Effector memory CD4-positive, alpha-beta T cell (primary cell): ENCODE results near the gene GINS1.

Experiments
- DNase-seq, 3 donors: peaks; one replicate each; pipeline ENCODE4 v3.0.0-alpha.2; 2020
- H3K27ac ChIP-seq: 2 replicates; pipeline ENCODE4 v1.7.0; 2013; ENCODE audit warnings: mild to moderate bottlenecking, low read length, moderate library complexity; ENCODE audit not compliant: insufficient read depth, poor library complexity, severe bottlenecking
- H3K27me3 ChIP-seq: replicated peaks from 2 replicates; pipeline ENCODE4 v1.7.0; 2013; ENCODE audit warnings: mild to moderate bottlenecking, low read length; ENCODE audit not compliant: insufficient read depth, control insufficient read depth, poor library complexity, severe bottlenecking
- H3K36me3 ChIP-seq: 2 replicates; pipeline ENCODE4 v1.7.0; 2013; ENCODE audit warnings: mild to moderate bottlenecking, low read length, moderate library complexity; ENCODE audit not compliant: control insufficient read depth, insufficient read depth
- H3K4me1 ChIP-seq: 2 replicates; pipeline ENCODE4 v1.7.0; 2013; ENCODE audit warnings: low read length, mild to moderate bottlenecking; ENCODE audit not compliant: control insufficient read depth, insufficient read depth, poor library complexity, severe bottlenecking
- H3K4me3 ChIP-seq: 2 replicates; pipeline ENCODE4 v1.7.0; 2013; ENCODE audit warnings: low read length, low read depth, mild to moderate bottlenecking; ENCODE audit not compliant: insufficient read depth, poor library complexity, severe bottlenecking
- H3K9me3 ChIP-seq: 2 replicates; pipeline ENCODE4 v1.7.0; 2013; ENCODE audit warnings: mild to moderate bottlenecking, low read length, moderate library complexity; ENCODE audit not compliant: control insufficient read depth

Gene GINS1

GRCh38 chr20:25491446-25492038, 84.1 kb downstream of the GINS1 start:
- Histone ChIP-seq H3K27me3 (no peaks in the 10 kb centered on the region), H3K4me1 (no peaks in the 10 kb centered on the region), H3K36me3 (no peaks in the 10 kb centered on the region), H3K4me3 (no peak overlapping the region), H3K9me3 (no peaks in the 10 kb centered on the region), H3K27ac (no peak overlapping the region)
- DNase-seq, result no peak

- DNase-seq, result no peak
- Histone ChIP-seq H3K36me3 (no peaks in the 10 kb centered on the region), H3K9me3 (no peaks in the 10 kb centered on the region), H3K27ac (no peak overlapping the region), H3K4me1 (no peaks in the 10 kb centered on the region), H3K27me3 (no peaks in the 10 kb centered on the region), H3K4me3 (no peak overlapping the region)
Measured at GRCh38 chr20:25493137-25493536, 85.7 kb downstream of the GINS1 start.

- Histone ChIP-seq H3K4me3 (no peak overlapping the region), H3K27me3 (no peaks in the 10 kb centered on the region), H3K27ac (no peak overlapping the region), H3K36me3 (no peaks in the 10 kb centered on the region), H3K4me1 (no peaks in the 10 kb centered on the region), H3K9me3 (no peaks in the 10 kb centered on the region)
- no peak for DNase-seq
Measured at GRCh38 chr20:25493748-25494505, 86.5 kb downstream of the GINS1 start.

- Histone ChIP-seq H3K9me3 (no peaks in the 10 kb centered on the region), H3K4me1 (no peaks in the 10 kb centered on the region), H3K27ac (no peak overlapping the region), H3K36me3 (no peaks in the 10 kb centered on the region), H3K27me3 (no peaks in the 10 kb centered on the region), H3K4me3 (no peak overlapping the region)
- no peak for DNase-seq
Measured at GRCh38 chr20:25494506-25495188, 87.2 kb downstream of the GINS1 start.

GRCh38 chr20:25495189-25495824, 87.8 kb downstream of the GINS1 start:
- H3K9me3 ChIP-seq, result no peaks in the 10 kb centered on the region
- H3K27ac ChIP-seq, result no peak overlapping the region
- H3K4me3 ChIP-seq, result no peak overlapping the region
- DNase-seq, result no peak
- H3K4me1 ChIP-seq, result no peaks in the 10 kb centered on the region
- H3K27me3 ChIP-seq, result no peaks in the 10 kb centered on the region
- no peaks in the 10 kb centered on the region for H3K36me3 ChIP-seq

GRCh38 chr20:25496165-25496967, 88.9 kb downstream of the GINS1 start:
- no peaks in the 10 kb centered on the region for H3K27me3 ChIP-seq
- H3K27ac ChIP-seq, result no peak overlapping the region
- no peak for DNase-seq
- H3K4me3 ChIP-seq, result no peak overlapping the region
- H3K9me3 ChIP-seq, result no peaks in the 10 kb centered on the region
- no peaks in the 10 kb centered on the region for H3K36me3 ChIP-seq
- no peaks in the 10 kb centered on the region for H3K4me1 ChIP-seq

- H3K4me1 ChIP-seq, result no peaks in the 10 kb centered on the region
Measured at GRCh38 chr20:25496968-25497401, 89.5 kb downstream of the GINS1 start.

GRCh38 chr20:25497586-25498279, 90.3 kb downstream of the GINS1 start:
- H3K36me3 ChIP-seq, result no peaks in the 10 kb centered on the region
- DNase-seq, result no peak

More at GRCh38 chr20:25496968-25497401, 89.5 kb downstream of the GINS1 start:
- no peak for DNase-seq
- no peak overlapping the region for H3K4me3 ChIP-seq
- H3K27ac ChIP-seq, result no peak overlapping the region
- H3K9me3 ChIP-seq, result no peaks in the 10 kb centered on the region
- no peaks in the 10 kb centered on the region for H3K27me3 ChIP-seq
- no peaks in the 10 kb centered on the region for H3K36me3 ChIP-seq

More at GRCh38 chr20:25497586-25498279, 90.3 kb downstream of the GINS1 start:
- Histone ChIP-seq H3K27me3 (no peaks in the 10 kb centered on the region), H3K4me3 (no peak overlapping the region), H3K4me1 (no peaks in the 10 kb centered on the region), H3K27ac (no peak overlapping the region), H3K9me3 (no peaks in the 10 kb centered on the region)
